CD4-positive, alpha-beta T cell treated with Interleukin-1 beta for 1 hour (primary cell): ENCODE measurements around the gene JUP.

Experiments
- DNase-seq, 2 donors: peaks; one replicate each; pipeline ENCODE4 v3.0.0-alpha.2; 2020 to 2022

Gene JUP

DNA sequence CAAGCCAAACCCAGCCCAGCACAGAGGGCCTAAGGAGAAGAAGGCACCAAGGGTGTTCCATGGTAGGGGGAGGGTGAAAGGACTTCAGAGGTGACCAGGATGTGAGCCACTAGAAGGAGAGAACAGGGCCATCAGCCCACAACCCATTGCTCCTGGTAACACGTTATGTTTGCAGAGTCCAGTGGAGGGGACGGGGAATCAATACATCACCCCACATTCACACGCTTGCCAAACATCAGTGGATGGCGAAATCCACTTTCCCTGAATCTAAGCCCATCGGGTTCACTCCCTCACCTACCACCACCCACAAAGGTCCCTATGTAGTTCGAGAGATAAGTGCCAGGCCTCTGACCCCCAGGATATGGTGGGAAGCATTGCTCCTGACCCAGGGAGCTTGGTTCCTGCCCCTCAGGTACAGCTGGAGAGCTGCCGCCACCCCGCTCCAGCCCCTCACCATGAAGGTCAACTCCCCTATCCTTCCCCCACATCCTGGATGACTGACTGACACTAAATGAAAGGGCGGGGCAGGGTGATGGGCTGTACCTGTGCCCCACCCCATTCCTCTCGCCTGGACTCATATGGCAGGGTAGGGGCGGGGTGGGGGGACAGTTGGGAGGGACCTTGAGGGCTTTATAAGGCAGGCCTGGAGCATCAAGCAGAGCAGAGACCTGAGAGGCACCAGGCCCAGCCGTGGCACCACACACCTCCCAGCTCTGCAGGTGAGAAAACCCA lies 74.7 kb downstream of the JUP start, which contains the start of gene GAST:
TSS of gene GAST (plus strand) at position 663 of the 732 bp plus-strand sequence. CDS start 3,106 bp downstream, outside the sequence.
- no peak for DNase-seq

GRCh38 chr17:41710472-41711090 lies 75.9 kb downstream of the JUP start:
- no peak for DNase-seq

DNA sequence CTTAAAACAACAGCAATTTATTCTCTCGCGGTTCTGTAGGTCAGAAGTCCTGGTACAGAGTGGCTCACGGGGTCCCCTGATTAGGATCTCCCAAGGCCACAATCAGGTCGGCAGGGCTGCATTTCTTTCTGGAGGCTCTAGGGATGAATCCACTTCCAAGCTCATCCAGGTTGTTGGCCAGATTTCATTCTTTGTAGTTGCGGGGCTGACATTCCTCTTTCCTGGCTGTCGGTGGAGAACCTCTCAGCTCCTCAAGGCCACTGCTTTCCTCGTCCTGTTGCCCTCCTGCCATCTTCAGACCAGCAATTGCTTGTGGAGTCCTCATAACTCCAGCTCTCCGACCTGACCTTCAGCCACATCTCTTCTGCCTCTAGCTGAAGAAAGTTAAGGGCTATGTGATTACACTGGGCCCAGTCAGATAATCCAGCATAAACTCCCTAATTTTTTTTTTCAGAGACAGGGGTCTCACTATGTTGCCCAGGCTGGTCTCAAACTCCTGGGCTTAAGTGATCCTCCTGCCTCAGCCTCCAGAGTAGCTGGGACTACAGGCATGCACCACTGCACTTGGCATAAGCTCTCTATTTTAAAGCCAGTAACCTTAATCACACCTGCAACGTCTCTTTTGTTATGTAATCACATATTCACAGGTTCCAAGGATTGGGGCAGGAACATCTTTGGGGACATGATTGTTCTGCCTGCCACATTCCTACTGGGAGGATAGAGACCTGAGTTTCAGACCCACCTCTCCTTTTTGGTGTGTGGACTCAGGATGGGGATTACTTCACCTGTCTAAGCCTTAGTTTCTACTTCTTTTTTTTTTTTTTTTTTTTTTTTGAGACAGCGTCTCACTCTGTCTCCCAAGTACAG lies 78.5 kb downstream of the JUP start:
- DNase-seq, result no peak

DNA sequence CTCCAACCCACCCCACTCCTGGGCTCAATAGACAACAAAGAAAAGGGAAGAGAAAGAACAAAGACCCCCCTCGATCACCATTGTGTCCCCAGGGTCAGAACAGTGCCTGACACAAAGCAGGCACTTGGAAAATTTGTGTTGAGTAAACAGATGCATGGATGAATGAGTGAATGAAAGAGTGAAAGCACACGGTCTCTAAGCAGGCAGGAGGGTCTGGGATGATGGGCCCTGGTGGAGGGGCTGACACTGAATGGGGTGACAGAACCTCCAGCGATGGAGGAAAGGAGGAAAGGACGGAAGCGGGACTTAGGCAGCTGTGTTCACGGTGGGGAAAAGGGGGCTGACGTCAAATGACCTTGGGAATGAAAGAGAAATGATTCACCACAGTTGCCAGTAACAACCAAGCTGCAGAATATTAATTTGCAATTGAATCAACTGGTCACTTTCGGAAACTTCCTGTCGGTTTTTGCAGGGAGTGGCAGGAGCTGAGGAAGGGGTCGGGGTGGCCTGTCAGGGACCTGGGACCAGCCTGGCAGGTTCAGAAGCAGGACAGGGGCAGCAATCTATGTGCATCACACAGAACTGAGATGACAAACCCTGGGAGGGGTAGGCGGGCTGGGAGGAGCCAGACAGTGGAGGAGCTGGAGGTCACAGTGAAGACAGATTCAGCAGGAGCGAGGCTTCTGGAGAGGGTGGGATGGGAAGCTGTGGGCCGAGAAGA lies 81.1 kb downstream of the JUP start:
- no peak for DNase-seq
